Stimulated activated CD4-positive, alpha-beta T cell treated with anti-CD3 and anti-CD28 coated beads, Interleukin-15, amount 100 ng/mL, for 48 hours (primary cell): ENCODE data around the gene CELF2.
"Not testable (repeated sequence)": the region's sequence is repeated elsewhere in the genome, so short reads cannot be mapped to it uniquely, and the experiment has no call there.

Experiments used
- DNase-seq, 2 donors: peaks; one replicate each; pipeline ENCODE4 v3.0.0-alpha.2; 2020; ENCODE audit warnings: low read depth in 2 of 2

The CELF2 gene

GRCh38 chr10:11096422-11096821 is 78.8 kb downstream of the CELF2 start:
- no peak for DNase-seq

GRCh38 chr10:11097686-11098085 is 80.0 kb downstream of the CELF2 start:
- no peak for DNase-seq

GRCh38 chr10:11098666-11099065 is 81.0 kb downstream of the CELF2 start:
- no peak for DNase-seq

- no peak for DNase-seq
These were observed 87.4 kb downstream of the CELF2 start for GRCh38 chr10:11104772-11105675.

GRCh38 chr10:11105676-11106004 is 88.0 kb downstream of the CELF2 start:
- no peak for DNase-seq

- no peak for DNase-seq
These were observed 89.1 kb downstream of the CELF2 start for GRCh38 chr10:11106621-11107374.

GRCh38 chr10:11107948-11108347 is 90.3 kb downstream of the CELF2 start:
- DNase-seq, result no peak

- DNase-seq, result no peak
These were observed 90.7 kb downstream of the CELF2 start for GRCh38 chr10:11108356-11108755.

- no peak for DNase-seq
These were observed 91.9 kb downstream of the CELF2 start for GRCh38 chr10:11109590-11109989.

GRCh38 chr10:11110539-11110938 is 92.9 kb downstream of the CELF2 start:
- DNase-seq, result no peak

- no peak for DNase-seq
These were observed 93.8 kb downstream of the CELF2 start for GRCh38 chr10:11111490-11111889.

GRCh38 chr10:11112718-11113117 is 95.0 kb downstream of the CELF2 start:
- DNase-seq, result no peak

GRCh38 chr10:11113156-11113555 is 95.5 kb downstream of the CELF2 start:
- DNase-seq, result no peak

- DNase-seq, result no peak
These were observed 96.6 kb downstream of the CELF2 start for GRCh38 chr10:11114269-11114668.

GRCh38 chr10:11115337-11115736 is 97.7 kb downstream of the CELF2 start:
- no peak for DNase-seq

GRCh38 chr10:11116361-11116760 is 98.7 kb downstream of the CELF2 start:
- DNase-seq, result no peak

GRCh38 chr10:11116817-11117216 is 99.1 kb downstream of the CELF2 start:
- DNase-seq, result no peak

- no peak for DNase-seq
These were observed 101.0 kb downstream of the CELF2 start for GRCh38 chr10:11118686-11119085.

- DNase-seq, result no peak
These were observed 102.2 kb downstream of the CELF2 start for GRCh38 chr10:11119843-11120242.

GRCh38 chr10:11120711-11121110 is 103.0 kb downstream of the CELF2 start:
- no peak for DNase-seq

GRCh38 chr10:11123892-11124291 is 106.2 kb downstream of the CELF2 start:
- DNase-seq, result not testable (repeated sequence)

GRCh38 chr10:11125004-11125403 is 107.3 kb downstream of the CELF2 start:
- no peak for DNase-seq

GRCh38 chr10:11127017-11127416 is 109.3 kb downstream of the CELF2 start:
- not testable (repeated sequence) for DNase-seq
